ENCODE results near the gene LDLRAD2.

Gene LDLRAD2

DNA sequence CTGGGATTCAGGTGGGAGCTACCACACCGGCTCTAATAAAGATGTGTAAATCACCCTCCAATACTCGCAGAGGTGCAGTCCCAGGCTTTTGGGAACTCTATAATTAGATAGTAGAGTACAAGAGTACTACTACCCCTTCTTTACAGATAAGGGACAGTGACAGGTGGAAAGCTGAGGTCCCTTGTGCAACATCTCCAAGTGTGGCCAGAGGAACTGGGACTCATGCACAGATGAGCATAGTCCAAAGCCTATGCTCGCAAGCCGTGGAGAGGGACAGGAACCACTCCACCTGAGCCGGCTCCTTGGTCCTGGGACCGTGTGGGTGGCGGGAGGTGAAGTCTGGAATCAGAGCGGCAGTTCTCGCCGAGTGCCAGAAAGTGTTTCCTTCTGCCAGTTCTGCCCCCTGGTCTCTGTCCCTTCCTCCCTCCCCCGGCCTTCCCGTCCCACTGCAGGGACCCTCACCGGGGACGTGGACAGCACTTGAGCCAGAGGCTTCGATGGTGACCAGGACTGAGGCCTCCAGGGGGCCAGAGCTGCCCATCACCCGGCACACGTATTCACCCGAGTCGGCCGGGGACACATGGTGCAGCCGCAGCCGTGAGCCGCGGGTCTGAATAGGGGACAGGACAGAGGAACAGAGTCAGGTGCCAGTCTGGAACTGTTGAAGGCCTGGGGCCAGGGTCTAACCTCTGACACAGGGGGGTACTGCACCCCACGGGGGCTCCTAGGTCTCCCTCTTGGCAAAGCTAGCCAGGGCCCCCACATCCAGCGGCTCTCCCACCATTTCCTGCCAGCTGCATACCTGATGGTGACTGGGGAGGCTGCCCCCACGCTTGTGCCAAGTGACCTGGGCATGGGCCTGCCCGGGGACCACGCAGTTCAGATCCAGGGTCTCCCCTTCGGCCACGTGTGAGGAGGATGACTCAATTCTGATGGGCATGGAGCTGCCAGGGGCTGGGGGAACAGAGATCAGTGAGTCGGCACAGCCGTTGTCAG, 33.9 kb downstream of the LDLRAD2 start:
- DNase-seq, result no peak

- DNase-seq, result no peak
These were observed 35.4 kb downstream of the LDLRAD2 start for GRCh38 chr1:21847223-21848205.

- DNase-seq, result no peak
These were observed 36.6 kb downstream of the LDLRAD2 start for GRCh38 chr1:21848524-21849174.

DNA sequence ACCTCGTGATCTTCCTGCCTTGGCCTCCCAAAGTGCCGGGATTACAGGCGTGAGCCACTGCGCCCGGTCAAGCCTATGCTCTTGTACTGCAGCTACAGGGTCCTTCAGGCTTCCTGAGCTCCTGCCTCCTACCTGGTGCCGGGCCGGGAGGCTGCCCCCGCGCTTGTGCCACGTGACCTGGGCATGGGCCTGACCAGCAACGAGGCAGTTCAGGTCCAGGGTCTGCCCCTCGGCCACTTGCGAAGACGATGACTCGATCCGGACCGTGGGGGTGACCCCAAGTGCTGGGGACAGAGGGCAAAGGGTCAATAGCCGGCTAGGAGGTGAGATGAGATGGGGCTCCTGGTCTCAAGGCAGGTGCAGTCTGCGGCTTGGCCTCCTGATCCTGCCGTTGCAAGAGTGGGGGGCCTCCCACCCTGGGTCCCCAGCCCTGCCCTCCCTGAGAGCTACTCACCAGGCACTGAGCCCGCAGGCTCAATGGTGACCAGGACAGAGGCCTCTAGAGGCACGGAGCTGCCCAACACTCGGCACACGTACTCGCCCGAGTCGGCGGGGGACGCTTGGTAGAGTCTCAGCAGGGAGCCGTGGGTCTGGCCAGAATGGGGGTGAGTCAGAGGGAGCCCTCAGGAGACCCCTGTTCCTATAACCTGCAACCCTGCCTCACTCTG, 38.0 kb downstream of the LDLRAD2 start:
- no peak for DNase-seq

GRCh38 chr1:21851430-21852250, 39.6 kb downstream of the LDLRAD2 start:
- DNase-seq, result no peak

DNA sequence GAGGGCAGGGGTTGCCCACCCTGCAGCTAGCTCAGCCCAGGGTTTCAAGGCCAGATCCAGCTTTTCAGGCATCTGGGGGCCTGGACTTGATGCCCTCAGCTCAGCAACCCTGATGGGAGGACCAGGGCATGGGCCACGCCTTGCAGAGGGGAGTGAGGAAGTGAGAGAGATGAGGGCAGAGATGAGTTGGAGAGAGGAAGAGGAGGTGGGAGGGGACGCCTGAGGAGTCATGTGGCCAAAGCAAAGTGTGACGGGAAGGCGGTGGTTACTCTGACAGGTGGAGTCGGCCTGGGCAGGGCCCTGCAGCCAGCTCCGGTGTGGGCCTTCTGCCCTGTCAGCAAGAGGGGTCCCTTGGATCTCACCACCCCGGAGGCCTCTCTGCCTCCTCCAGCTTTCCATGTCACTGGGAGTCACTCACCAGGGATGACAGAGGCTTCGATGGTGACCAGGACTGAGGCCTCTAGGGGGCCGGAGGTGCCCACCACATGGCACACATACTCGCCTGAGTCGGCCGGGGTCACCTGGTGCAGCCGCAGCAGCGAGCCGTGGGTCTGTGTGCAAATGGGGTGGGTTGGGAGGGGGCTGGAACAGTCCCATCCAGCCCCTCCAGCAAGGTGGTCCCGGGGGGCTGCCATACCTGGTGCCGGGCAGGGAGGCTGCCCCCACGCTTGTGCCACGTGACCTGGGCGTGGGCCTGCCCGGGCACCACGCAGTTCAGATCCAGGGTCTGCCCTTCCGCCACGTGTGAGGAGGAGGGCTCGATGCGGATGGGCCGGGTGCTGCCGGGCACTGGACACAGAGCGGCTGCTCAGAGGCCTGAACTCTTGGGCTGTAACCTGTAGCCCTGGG, 40.4 kb downstream of the LDLRAD2 start:
- DNase-seq, result no peak

DNA sequence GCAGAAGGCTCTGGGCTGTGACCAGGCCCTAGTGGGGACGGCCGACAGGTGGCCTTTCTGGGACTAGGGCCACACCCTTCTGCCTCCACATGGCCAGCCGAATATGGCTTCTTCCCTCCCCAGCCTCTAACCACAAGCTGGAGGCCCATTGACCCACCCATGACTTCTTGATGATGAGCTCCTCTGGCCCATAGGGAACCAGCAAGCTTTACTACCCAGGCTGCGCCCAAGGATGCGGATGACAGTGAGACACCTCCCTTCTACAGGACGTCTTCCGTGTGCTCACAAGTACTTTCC, 41.0 kb downstream of the LDLRAD2 start:
- no peak for DNase-seq

DNA sequence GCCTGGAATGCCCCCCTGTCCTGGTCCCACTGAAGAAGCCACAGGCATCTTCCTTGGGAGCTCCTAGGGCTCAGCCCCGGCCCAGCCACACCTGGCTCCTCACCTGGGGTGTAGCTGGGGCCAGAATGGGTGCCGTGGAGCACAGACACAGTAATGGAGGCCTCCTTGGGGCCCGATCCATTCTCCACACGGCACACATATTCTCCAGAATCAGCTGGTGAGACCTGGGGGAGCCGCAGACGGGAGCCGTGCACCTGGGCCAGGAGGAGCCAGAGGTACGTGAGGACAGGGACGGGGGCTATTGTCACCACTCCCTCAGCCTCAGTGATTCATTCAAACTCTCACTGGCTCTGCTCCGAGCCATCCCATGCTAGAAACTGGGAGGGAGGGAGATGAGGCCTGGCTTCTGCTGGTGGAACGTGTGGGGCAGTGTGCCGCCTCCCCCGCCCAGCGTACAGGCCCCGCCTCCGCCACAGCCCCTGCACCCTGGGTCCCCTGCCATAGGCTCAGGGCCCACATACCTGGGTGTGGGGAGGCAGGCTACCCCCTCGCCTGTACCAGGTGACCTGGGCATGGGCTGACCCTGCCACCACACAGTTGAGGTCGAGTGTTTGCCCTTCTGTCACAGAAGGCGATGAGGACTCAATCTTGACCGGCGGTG, 42.2 kb downstream of the LDLRAD2 start:
- no peak for DNase-seq

DNA sequence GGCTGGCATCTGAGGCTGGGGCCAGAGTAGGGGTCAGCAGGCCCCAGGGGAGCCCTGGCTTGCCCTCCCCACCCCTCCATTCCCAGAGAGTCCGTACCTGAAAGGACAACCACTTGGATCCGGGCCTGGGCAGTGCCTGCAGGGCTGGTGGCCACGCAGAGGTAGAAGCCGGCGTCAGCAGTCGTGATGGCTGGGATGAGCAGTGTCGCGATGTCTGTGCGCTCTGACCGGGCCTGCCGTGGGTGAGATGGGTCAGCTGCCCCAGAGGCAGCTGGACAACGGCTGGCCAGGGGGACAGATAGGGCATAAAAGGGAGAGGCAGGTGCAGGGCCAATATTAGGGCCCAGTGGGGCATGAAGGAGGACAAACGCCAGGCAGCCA, 42.7 kb downstream of the LDLRAD2 start:
- no peak for DNase-seq

GRCh38 chr1:21855257-21856096, 43.4 kb downstream of the LDLRAD2 start:
- no peak for DNase-seq

DNA sequence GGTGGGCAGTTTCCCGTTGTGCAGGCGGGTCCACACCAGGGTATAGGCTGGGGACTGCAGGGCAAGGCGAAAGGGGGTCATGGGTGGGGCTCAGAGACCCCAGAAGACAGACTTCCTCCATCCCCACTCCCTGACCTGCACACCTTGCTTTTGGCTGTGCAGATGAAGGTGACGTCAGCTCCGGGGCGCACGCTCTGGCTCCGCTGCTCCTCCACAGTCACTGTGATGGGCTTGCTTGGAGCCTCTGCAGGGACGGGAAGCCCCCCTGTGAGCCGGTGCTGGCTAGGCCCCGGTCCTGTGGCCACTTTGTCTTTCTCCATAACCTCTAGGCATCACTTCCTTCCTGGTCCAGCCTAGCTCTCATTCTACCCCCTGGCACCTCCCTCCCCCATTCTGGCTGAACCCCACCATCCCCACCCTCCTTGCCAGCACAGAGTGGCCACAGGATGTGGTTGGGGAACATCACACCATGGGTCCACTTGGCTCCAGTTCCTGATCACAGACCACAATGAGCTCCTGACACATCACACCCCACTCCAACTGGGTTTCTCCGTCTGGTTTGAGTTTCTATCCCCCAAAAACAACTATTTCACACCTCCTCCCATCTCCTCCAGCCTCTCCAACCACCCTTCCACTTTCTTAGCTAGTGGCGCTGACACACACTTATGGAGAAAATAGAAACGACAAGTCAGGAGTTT, 45.2 kb downstream of the LDLRAD2 start:
- no peak for DNase-seq

GRCh38 chr1:21857840-21858670, 46.0 kb downstream of the LDLRAD2 start:
- no peak for DNase-seq

DNA sequence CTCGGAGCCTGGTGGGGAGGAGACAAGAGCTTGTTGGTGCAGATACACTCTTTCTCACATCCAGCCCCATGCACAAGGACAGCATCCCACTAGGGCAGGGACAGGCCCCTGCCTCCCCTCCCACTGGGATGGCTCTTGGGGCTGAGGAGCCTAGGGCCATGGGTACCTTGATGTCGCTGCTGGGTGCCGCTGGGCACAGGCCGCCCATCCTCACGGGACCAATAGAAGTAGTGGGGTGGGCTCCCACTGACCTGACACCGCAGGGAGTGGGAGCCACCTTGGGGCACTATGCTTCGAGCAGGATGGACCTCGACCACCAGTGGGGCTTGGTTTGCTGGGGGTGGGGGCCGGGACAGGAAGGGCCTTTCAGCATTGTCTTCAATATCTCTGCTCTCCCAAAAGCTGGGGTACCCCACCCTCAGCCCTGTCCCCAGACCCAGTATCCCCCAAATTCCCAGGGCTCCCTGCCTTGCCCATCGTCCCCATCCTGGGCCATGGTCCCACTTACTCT, 47.7 kb downstream of the LDLRAD2 start:
- DNase-seq, result no peak

DNA sequence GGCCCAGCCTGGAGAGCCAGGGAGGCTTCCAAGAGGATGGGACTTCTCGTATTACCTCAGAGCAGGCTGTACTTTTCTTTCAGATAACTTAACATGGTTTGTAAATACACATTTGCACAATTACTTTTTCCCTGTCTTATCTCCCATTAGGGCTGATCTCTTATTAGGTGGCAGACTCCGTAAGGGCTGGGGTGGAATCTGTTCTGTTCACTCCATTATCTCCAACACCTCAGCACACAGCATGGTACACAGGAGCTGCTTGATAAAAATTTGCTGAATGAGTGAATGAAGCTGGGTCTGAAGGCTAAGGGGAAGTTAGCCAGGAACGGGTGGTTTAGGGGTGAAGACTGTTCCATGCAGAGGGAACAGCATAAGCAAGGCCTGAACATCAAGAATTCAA, 48.9 kb downstream of the LDLRAD2 start:
- DNase-seq, result no peak

- DNase-seq, result no peak
These were observed 49.8 kb downstream of the LDLRAD2 start for GRCh38 chr1:21861602-21862429.

DNA sequence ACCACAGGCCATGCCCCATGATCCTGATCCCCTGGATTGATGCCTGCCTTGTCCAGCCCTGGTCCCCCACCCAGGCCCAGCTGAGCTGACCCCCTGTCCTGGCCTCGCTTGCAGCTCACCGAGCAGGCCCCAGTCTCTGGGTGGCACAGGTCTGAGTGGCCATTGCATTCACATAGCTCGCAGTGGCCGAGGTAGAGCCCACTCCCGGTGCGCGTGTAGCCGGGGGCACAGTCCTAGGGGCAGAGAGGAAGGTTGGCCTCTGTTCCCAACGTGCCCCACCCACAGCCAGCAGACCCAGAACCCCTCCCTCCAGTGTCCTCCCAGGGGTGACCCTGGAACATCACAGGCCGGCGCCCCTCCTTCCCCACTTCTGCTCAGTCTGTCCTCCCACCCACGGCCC, 51.9 kb downstream of the LDLRAD2 start:
- DNase-seq, result no peak
